ENCODE measurements around the gene L3MBTL1.

Gene L3MBTL1

DNA sequence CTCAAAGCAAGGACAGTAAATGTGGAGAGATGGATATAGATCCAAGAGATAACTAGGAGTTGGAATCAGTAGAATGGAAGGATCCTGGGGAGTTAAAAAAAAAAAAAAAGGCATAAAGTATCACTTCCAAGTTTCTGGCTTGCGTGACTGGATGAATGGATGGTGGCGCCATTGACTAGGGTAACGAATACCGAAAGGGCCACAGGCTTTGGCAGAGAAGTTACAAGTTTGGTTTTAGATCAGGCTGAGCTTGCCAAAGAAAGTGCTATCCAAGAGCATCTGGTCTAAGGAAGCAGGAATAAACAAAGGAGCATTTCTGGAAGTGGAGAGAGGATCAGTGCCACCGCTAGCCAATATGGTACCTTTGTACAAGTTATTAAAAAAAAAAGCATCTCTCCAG is 17.5 kb downstream of the L3MBTL1 start:
- H3K4me1 ChIP-seq: no peaks in the 10 kb centered on the region
- no peaks in the 10 kb centered on the region; the same call in none of the 2 replicates for H3K9me3 ChIP-seq
- no peaks in the 10 kb centered on the region for H3K27me3 ChIP-seq
- H3K4me3 ChIP-seq (ENCODE audit: low read depth, low read length): no peak overlapping the region
- no peaks in the 10 kb centered on the region for H3K36me3 ChIP-seq
- DNase-seq: no peak
- TF ChIP-seq, protein P1, sequence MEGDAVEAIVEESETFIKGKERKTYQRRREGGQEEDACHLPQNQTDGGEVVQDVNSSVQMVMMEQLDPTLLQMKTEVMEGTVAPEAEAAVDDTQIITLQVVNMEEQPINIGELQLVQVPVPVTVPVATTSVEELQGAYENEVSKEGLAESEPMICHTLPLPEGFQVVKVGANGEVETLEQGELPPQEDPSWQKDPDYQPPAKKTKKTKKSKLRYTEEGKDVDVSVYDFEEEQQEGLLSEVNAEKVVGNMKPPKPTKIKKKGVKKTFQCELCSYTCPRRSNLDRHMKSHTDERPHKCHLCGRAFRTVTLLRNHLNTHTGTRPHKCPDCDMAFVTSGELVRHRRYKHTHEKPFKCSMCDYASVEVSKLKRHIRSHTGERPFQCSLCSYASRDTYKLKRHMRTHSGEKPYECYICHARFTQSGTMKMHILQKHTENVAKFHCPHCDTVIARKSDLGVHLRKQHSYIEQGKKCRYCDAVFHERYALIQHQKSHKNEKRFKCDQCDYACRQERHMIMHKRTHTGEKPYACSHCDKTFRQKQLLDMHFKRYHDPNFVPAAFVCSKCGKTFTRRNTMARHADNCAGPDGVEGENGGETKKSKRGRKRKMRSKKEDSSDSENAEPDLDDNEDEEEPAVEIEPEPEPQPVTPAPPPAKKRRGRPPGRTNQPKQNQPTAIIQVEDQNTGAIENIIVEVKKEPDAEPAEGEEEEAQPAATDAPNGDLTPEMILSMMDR (IDR thresholded peaks at IDR 0.05; ENCODE audit: low read depth, low read length): no peak

DNA sequence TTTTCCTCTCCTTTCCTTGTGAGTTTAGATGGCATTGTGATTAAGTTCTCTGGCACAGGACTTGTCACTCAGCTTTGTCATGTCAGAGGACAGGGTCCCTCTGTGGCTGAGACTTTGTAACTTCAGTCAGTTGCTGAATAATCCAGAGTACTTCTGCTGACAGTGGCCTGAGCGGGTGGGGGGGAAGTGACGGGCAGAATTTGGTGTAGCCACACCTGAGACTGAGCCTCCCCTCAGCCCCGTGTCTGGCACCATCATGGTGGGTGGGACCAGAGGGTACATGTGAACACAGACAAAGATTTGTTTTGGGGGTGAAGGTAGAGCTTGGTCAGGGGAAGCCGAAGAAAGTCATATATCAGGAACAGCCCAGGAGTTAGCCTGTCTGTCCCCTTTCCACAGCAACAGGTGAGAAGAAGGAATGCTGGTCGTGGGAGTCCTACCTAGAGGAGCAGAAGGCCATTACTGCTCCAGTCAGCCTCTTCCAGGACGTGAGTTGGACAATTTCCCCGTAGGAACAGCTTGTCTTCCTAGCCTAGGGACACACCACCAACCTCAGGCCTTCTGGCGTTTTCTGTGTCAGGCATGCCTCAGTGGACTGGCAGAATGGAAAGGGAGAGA is 20.9 kb downstream of the L3MBTL1 start:
- Histone ChIP-seq H3K27me3 (no peaks in the 10 kb centered on the region), H3K9me3 (no peaks in the 10 kb centered on the region; the same call in 1 of the 2 replicates), H3K4me1 (no peaks in the 10 kb centered on the region), H3K36me3 (no peaks in the 10 kb centered on the region), H3K4me3 (ENCODE audit: low read depth, low read length) (no peak overlapping the region)
- no peak for DNase-seq
- TF ChIP-seq, protein P1 (IDR thresholded peaks at IDR 0.05; ENCODE audit: low read depth, low read length): no peak

DNA sequence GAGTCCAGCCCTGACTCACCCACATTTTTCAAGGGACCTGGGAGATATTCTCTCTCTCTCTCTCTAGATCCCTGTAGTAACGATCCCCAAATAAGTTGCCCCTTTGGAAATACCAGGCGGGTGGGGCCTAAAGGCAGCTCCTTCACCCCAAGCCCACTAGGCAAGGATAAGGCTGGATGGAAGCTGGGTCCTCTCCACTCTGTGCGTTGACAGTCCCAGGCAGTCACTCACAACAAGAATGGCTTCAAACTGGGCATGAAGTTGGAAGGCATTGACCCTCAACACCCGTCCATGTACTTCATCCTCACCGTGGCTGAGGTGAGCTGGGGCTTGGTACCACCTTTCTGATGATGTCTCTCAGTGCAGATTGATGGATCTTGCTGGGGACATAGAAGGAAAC is 21.6 kb downstream of the L3MBTL1 start:
- TF ChIP-seq, protein P1 (IDR thresholded peaks at IDR 0.05; ENCODE audit: low read depth, low read length): no peak
- Histone ChIP-seq H3K27me3 (no peaks in the 10 kb centered on the region), H3K36me3 (no peaks in the 10 kb centered on the region), H3K9me3 (no peaks in the 10 kb centered on the region; the same call in 1 of the 2 replicates), H3K4me1 (no peaks in the 10 kb centered on the region), H3K4me3 (ENCODE audit: low read depth, low read length) (no peak overlapping the region)
- DNase-seq: no peak

DNA sequence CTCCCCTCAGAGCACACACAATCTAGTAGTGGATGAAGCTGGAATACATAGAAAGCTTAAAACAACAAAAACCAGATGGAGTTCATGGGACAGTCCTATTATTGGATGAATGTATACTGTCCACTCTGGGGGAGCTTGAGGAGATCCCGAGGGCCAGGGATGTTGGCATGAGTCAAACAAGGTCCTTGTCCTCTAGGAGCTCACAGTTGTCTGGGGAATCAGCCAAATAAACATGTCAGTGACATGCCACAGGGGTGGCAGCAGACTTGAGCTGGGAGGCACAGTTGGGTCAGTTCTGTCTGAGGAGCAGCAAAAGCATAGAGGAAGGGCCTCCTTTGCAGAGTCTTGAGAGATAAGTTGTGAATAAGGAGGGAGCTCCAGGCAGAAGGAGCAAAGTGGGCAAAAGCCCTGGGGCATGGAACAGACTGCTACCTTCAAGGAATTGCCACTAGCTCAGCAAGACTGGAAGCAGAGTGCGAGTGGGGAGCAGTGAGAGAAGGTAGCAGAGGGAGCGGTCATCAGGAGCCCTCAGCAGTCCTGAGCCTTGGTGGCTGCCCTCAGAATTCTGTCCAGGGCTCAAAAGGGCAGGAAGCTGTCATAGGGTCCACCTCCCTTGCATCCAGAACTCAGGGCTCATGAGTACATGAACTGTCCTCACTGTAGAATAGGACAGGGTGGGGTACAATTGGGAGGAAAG is 22.1 kb downstream of the L3MBTL1 start:
- Histone ChIP-seq H3K27me3 (no peaks in the 10 kb centered on the region), H3K9me3 (no peaks in the 10 kb centered on the region; the same call in 1 of the 2 replicates), H3K4me3 (ENCODE audit: low read depth, low read length) (no peak overlapping the region), H3K36me3 (no peaks in the 10 kb centered on the region), H3K4me1 (no peaks in the 10 kb centered on the region)
- no peak for DNase-seq
- TF ChIP-seq, protein P1 (IDR thresholded peaks at IDR 0.05; ENCODE audit: low read depth, low read length): no peak

DNA sequence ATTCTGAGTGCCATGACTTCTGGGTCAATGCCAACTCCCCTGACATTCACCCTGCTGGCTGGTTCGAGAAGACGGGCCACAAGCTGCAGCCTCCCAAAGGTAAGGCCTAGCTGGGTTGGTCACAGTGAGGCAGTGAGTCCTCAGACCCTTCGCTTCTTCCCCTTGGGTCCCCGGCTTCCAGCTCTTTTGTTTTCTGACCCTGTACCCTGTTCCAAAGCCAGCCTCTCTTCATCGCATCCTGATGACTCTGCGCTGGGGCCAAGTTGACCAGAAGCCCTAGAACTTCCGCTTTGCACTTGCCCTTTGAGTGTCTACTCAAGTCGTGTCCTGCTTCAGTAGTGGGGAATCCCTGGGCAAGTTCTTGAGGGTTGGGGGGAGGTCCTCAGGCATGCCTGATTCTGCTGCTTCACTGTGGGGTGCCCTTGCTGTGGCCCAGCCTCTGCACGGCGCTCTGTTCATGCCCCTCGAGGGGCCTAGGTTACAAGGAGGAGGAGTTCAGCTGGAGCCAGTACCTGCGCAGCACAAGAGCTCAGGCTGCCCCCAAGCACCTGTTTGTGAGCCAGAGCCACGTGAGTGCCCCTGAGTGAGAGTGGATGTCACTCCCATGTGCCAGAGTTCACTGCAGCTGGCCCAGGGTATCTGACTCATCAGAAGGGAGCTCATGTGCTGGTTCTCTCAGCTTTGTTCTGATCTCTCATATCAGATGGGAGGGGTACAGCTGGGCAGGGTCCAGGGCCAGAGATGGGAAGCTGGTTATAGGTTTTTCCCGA is 23.0 kb downstream of the L3MBTL1 start:
- H3K36me3 ChIP-seq: no peaks in the 10 kb centered on the region
- TF ChIP-seq, protein P1 (IDR thresholded peaks at IDR 0.05; ENCODE audit: low read depth, low read length): no peak
- H3K9me3 ChIP-seq: no peaks in the 10 kb centered on the region; the same call in 1 of the 2 replicates
- no peak overlapping the region for H3K4me3 ChIP-seq (ENCODE audit: low read depth, low read length)
- H3K4me1 ChIP-seq: no peaks in the 10 kb centered on the region
- no peaks in the 10 kb centered on the region for H3K27me3 ChIP-seq
- no peak for DNase-seq

All from BE2C (cell line).